H1 (cell line): ENCODE data around the gene TP53. TPM values are rescaled to one million over a fixed set of nuclear protein-coding genes. Genes with fewer than 3 reads are reported as not detected.

Experiments
- CTCF ChIA-PET: fragments of 300-600 bp; sonication (Branson Sonifier 250); formaldehyde crosslinking; loops from one replicate; lab custom pipeline; 2021; ENCODE audit not compliant: partially characterized antibody; lab: Charles Lee
- POLR2A ChIA-PET: fragments of 300-600 bp; sonication (Branson Sonifier 250); formaldehyde crosslinking; loops from one replicate; lab custom pipeline; 2021; ENCODE audit warnings: inconsistent platforms; ENCODE audit not compliant: partially characterized antibody; lab: Charles Lee
- DNase-seq, 2 experiments: peaks; one replicate each; pipeline versions ENCODE4 v3.0.0 to v3.0.0-alpha.2; 2010 to 2022; ENCODE audit warnings: low spot score in 2 of 2, low read depth in 1 of 2, mixed read lengths in 1 of 2
- FAIRE-seq: peaks from 2 replicates; lab custom pipeline; 2011; peaks lifted over from hg19 to GRCh38; lab: Jason Lieb, UNC
- H2AFZ ChIP-seq: 2 replicates; pipeline ENCODE4 v1.8.1; 2012; ENCODE audit warnings: low read length, inconsistent platforms
- H2AK5ac ChIP-seq: 2 replicates; pipeline ENCODE4 v1.6.1; 2013; ENCODE audit warnings: low read depth, low read length
- H2BK120ac ChIP-seq: replicated peaks from 2 replicates; pipeline ENCODE3; 2013; ENCODE audit warnings: low read depth, low read length, inconsistent platforms
- H2BK12ac ChIP-seq: 2 replicates; pipeline ENCODE4 v1.6.1; 2013; ENCODE audit warnings: low read depth, low read length
- H2BK15ac ChIP-seq: 2 replicates; pipeline ENCODE4 v1.6.1; 2013; ENCODE audit warnings: low read length
- H2BK20ac ChIP-seq: 2 replicates; pipeline ENCODE4 v1.6.1; 2013; ENCODE audit warnings: low read length
- H2BK5ac ChIP-seq: 2 replicates; pipeline ENCODE4 v1.6.1; 2013; ENCODE audit warnings: low read depth, low read length
- H3K14ac ChIP-seq: 2 replicates; pipeline ENCODE4 v1.6.1; 2013; ENCODE audit warnings: inconsistent platforms; ENCODE audit not compliant: insufficient read length
- H3K18ac ChIP-seq: 2 replicates; pipeline ENCODE4 v1.6.1; 2013; ENCODE audit warnings: low read length; ENCODE audit errors: extremely low read depth
- H3K23ac ChIP-seq: 2 replicates; pipeline ENCODE4 v1.6.1; 2013; ENCODE audit warnings: inconsistent platforms; ENCODE audit not compliant: insufficient read length
- H3K23me2 ChIP-seq: 2 replicates; pipeline ENCODE4 v1.6.1; 2013; ENCODE audit warnings: low read depth, low read length
- H3K27ac ChIP-seq: 2 replicates; pipeline ENCODE4 v1.6.1; 2011; ENCODE audit warnings: low read depth, low read length, inconsistent platforms
- H3K27me3 ChIP-seq, 4 experiments: replicated peaks in 1 of 4; 1 replicate in 1 of 4; 2 replicates in 3 of 4; pipeline versions ENCODE4 v1.6.1 to v1.8.1; 2011 to 2013; ENCODE audit warnings: low read length in 3 of 4, mild to moderate bottlenecking in 3 of 4, inconsistent platforms in 2 of 4, mixed read lengths in 2 of 4, moderate library complexity in 1 of 4; ENCODE audit not compliant: control insufficient read depth in 3 of 4, insufficient read depth in 3 of 4; ENCODE audit errors: extremely low read depth in 1 of 4
- H3K36me3 ChIP-seq, 4 experiments: 2 replicates each; pipeline versions ENCODE4 v1.6.1 to v1.8.1; 2011 to 2013; ENCODE audit warnings: mild to moderate bottlenecking in 4 of 4, low read length in 3 of 4, moderate library complexity in 2 of 4, control low read depth in 1 of 4, inconsistent platforms in 1 of 4; ENCODE audit not compliant: insufficient read depth in 4 of 4, control insufficient read depth in 2 of 4
- H3K4ac ChIP-seq: replicated peaks from 2 replicates; pipeline ENCODE3; 2013; ENCODE audit warnings: low read length, low read depth, mixed read lengths, inconsistent platforms; ENCODE audit not compliant: insufficient read length
- H3K4me1 ChIP-seq, 4 experiments: replicated peaks in 1 of 4; 1 replicate in 1 of 4; 2 replicates in 3 of 4; pipeline versions ENCODE4 v1.6.1 to v1.8.1; 2011 to 2013; ENCODE audit warnings: low read length in 3 of 4, inconsistent platforms in 2 of 4, mixed read lengths in 1 of 4; ENCODE audit not compliant: insufficient read depth in 4 of 4, control insufficient read depth in 3 of 4
- H3K4me2 ChIP-seq, 2 experiments: 2 replicates each; pipeline versions ENCODE4 v1.6.1 to v1.8.1; 2011 to 2013; ENCODE audit warnings: low read depth in 2 of 2, low read length in 2 of 2, control low read depth in 1 of 2, inconsistent platforms in 1 of 2, mild to moderate bottlenecking in 1 of 2; ENCODE audit not compliant: insufficient read depth in 1 of 2
- H3K4me3 ChIP-seq, 4 experiments: fragments of 200-600, 300-600 bp in 1 of 4; sonication (generic), shearing (Covaris generic), sonication (Bioruptor Twin) in 1 of 4; 2 replicates each; pipeline versions ENCODE4 v1.5.1 to v1.8.1; 2011 to 2016; ENCODE audit warnings: low read length in 4 of 4, low read depth in 3 of 4, control low read depth in 2 of 4, inconsistent platforms in 2 of 4, mild to moderate bottlenecking in 2 of 4, mixed read lengths in 1 of 4, moderate library complexity in 1 of 4; ENCODE audit not compliant: insufficient read depth in 2 of 4; ENCODE audit errors: extremely low read depth in 1 of 4
- H3K56ac ChIP-seq: replicated peaks from 2 replicates; pipeline ENCODE3; 2013; ENCODE audit warnings: low read depth, mild to moderate bottlenecking, mixed read lengths, low read length, inconsistent platforms; ENCODE audit not compliant: insufficient read length
- H3K79me1 ChIP-seq: 2 replicates; pipeline ENCODE4 v1.6.1; 2013; ENCODE audit warnings: low read depth, low read length, control low read depth
- H3K79me2 ChIP-seq, 2 experiments: 2 replicates each; pipeline versions ENCODE4 v1.6.1 to v1.8.1; 2012 to 2013; ENCODE audit warnings: low read length in 2 of 2, mild to moderate bottlenecking in 2 of 2, inconsistent platforms in 1 of 2; ENCODE audit not compliant: insufficient read depth in 2 of 2, control insufficient read depth in 1 of 2
- H3K9ac ChIP-seq, 4 experiments: replicated peaks in 1 of 4; 1 replicate in 1 of 4; 2 replicates in 3 of 4; pipeline versions ENCODE4 v1.6.1 to v1.8.1; 2011 to 2013; ENCODE audit warnings: low read depth in 3 of 4, low read length in 3 of 4, control low read depth in 2 of 4, mild to moderate bottlenecking in 2 of 4, moderate library complexity in 2 of 4, inconsistent platforms in 1 of 4; ENCODE audit errors: extremely low read depth in 1 of 4
- H3K9me3 ChIP-seq, 2 experiments: 2 replicates each; pipeline versions ENCODE4 v1.6.1 to v1.8.1; 2012 to 2013; ENCODE audit warnings: mild to moderate bottlenecking in 2 of 2, moderate library complexity in 2 of 2, control low read depth in 1 of 2, inconsistent platforms in 1 of 2, low read depth in 1 of 2, low read length in 1 of 2, mixed read lengths in 1 of 2; ENCODE audit not compliant: insufficient read depth in 2 of 2
- H4K20me1 ChIP-seq, 2 experiments: replicated peaks in 1 of 2; 2 replicates each; pipeline versions ENCODE3 to v1.8.1; 2011 to 2013; ENCODE audit warnings: inconsistent platforms in 2 of 2, low read length in 2 of 2, mild to moderate bottlenecking in 1 of 2; ENCODE audit not compliant: insufficient read depth in 2 of 2, control insufficient read depth in 1 of 2
- H4K5ac ChIP-seq: 2 replicates; pipeline ENCODE4 v1.6.1; 2013; ENCODE audit warnings: low read length, low read depth, mixed read lengths, inconsistent platforms; ENCODE audit not compliant: insufficient read length
- H4K8ac ChIP-seq: 2 replicates; pipeline ENCODE4 v1.8.0; 2013; ENCODE audit warnings: mild to moderate bottlenecking, moderate library complexity, low read length, inconsistent platforms; ENCODE audit not compliant: insufficient read depth; ENCODE audit errors: extremely low read depth
- H4K91ac ChIP-seq: replicated peaks from 2 replicates; pipeline ENCODE3; 2013; ENCODE audit warnings: low read length, mixed read lengths, inconsistent platforms; ENCODE audit not compliant: insufficient read length
- CBX5 ChIP-seq: fragments of 300-800, 300-1000 bp; sonication (generic); IDR thresholded peaks from 2 replicates; pipeline ENCODE4 v1.7.1; 2016; ENCODE audit warnings: antibody characterized with exemption, low read length, low read depth
- CHD1 ChIP-seq: IDR thresholded peaks from 2 replicates; pipeline ENCODE4 v1.6.1; 2012; ENCODE audit warnings: low read depth, low read length, improper control_type of control experiment
- CTBP2 ChIP-seq: IDR thresholded peaks from 2 replicates; pipeline ENCODE4 v1.7.0; 2011; ENCODE audit warnings: borderline replicate concordance, mild to moderate bottlenecking, moderate library complexity, mixed read lengths, low read length; ENCODE audit not compliant: insufficient read depth, insufficient read length
- EZH2 ChIP-seq: fragments of 200-600 bp; sonication (generic); IDR thresholded peaks from 2 replicates; pipeline ENCODE4 v1.7.1; 2012; ENCODE audit warnings: low read depth, mild to moderate bottlenecking, moderate library complexity, low read length, inconsistent platforms; ENCODE audit not compliant: severe bottlenecking
- HDAC6 ChIP-seq: IDR thresholded peaks from one replicate; pipeline ENCODE4 v1.7.1; 2012; ENCODE audit warnings: low read depth, mild to moderate bottlenecking, inconsistent platforms, low read length, moderate library complexity
- KDM5A ChIP-seq: fragments of 200-600 bp; IDR thresholded peaks from 2 replicates; pipeline ENCODE4 v1.7.1; 2012; ENCODE audit warnings: mild to moderate bottlenecking, low read length, inconsistent platforms, mixed read lengths
- RBBP5 ChIP-seq: IDR thresholded peaks from 2 replicates; pipeline ENCODE4 v1.7.1; 2012; ENCODE audit warnings: low read depth, mild to moderate bottlenecking, inconsistent platforms, low read length, moderate library complexity, borderline replicate concordance
- RFX5 ChIP-seq: IDR thresholded peaks from 2 replicates; pipeline ENCODE4 v1.6.1; 2011; ENCODE audit warnings: low read depth, low read length, improper control_type of control experiment, borderline replicate concordance
- SP1 ChIP-seq: IDR thresholded peaks from 2 replicates; pipeline ENCODE4 v1.6.1; 2011; ENCODE audit warnings: low read depth, low read length
- SRF ChIP-seq: IDR thresholded peaks from 2 replicates; pipeline ENCODE4 v1.6.1; 2011; ENCODE audit warnings: mild to moderate bottlenecking, low read depth, low read length, moderate library complexity
- TBP ChIP-seq: IDR thresholded peaks from 2 replicates; pipeline ENCODE4 v1.6.1; 2011; ENCODE audit warnings: low read depth, low read length, improper control_type of control experiment
- WGBS, 2 experiments: shearing (Covaris generic) in 1 of 2; methylation state at CpG; one replicate each; pipeline versions ENCODE4 v1.1.6 to v1.1.7; 2013 to 2015; ENCODE audit warnings: low lambda C conversion rate in 2 of 2, mixed read lengths in 2 of 2, inconsistent platforms in 1 of 2, low coverage in 1 of 2, missing lambda C conversion rate in 1 of 2; ENCODE audit not compliant: insufficient replicate concordance in 2 of 2, insufficient coverage in 1 of 2, insufficient read length in 1 of 2; ENCODE audit errors: extremely low coverage in 1 of 2, missing lambda C conversion rate in 1 of 2; 5-methylcytosine and 5-hydroxymethylcytosine counted together
- polyA plus RNA-seq, 7 experiments: library from polyadenylated mRNA; depleted of rRNA in 3 of 7; stranded (reverse) in 5 of 7; unstranded in 2 of 7; fragments of >200 nt in 5 of 7; fragments of 200-250 nt in 2 of 7; gene quantifications; 1 replicate in 5 of 7; 2 replicates in 1 of 7; 4 replicates in 1 of 7; pipeline versions ENCODE4 v1.2.1 to v1.2.3, GENCODE V29; 2011 to 2013; ENCODE audit warnings: missing spikeins in 2 of 7, mixed read lengths in 2 of 7
- total RNA-seq: library from RNA; stranded (reverse); fragmentation: NEBNext Ultra II Directional; extraction: Animal tissue kit (Norgen Biotek cat#: 25700); gene quantifications from 2 replicates; pipeline ENCODE4 v1.2.1, GENCODE V29; 2021

TP53 gene
- total and polyA plus RNA-seq, 2 of the 8 experiments (the other 6 are each of a cell fraction or from before 2014, with no cell fraction given), result 143 to 198 TPM

DNA sequence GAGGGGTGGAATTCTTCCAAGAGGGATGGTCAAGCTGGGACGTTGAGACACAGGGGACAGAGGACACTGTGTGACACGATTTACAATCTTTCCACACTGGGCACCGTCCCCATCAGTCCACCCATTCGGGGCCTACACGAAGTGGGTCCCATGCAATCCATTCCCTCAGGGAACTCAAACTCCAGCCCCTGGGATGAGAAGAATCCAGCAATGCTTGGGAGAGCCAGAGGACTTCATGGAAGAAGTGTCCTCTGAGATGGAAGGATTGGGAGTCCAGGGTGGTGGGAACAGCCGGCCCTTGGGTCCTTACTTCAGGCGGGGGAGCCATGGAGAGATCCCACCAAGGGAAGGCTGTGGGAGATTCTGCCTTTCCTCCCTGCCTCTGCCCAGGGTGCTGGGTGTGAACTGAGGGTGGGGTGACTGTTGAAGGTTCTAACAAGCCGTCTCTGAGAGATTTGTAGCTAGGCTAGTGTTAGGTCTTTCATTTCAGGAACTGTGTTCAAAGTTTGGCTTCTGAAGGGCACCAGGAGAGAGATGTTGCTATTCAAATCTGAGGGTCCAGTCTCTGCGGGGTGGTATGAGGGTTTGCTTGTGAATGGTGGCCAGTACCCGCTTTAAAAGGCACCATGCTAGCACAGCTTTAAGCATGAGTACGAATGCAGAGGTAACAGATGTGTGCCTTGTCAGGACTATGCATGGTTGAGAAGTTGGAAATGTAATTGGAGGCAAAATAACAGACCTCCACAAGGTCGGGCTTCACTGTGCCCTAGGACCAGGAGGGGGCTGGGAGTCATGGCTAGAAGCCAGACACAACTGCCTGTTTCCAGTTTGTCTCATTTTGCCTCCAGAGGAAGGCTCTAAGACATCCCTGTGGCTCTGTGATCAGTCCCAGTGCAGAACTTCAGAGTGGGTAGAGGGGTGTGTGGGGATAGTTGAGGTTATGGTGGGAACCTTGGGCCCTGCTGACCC is 34.6 kb downstream of the TP53 start:
- peaks cover 0 to 13% (median 4%) of the 10 kb centered on the region in 4 experiments; a peak in 4 of 7 replicates for H3K27me3 ChIP-seq
- 0 out of 2 replicates have a peak overlapping the region, but pooled peaks have one; percentile 82 for H2AK5ac ChIP-seq
- no peak overlapping the region for H3K23ac ChIP-seq
- H2BK5ac ChIP-seq, result no peak overlapping the region
- H3K27ac ChIP-seq, result no peak overlapping the region
- H2BK12ac ChIP-seq, result peak overlapping the region; percentile 39; the same call in 1 of the 2 replicates
- H3K36me3 ChIP-seq, result no peaks in the 10 kb centered on the region; a peak in 2 of 8 replicates
- H4K5ac ChIP-seq, result no peak overlapping the region
- H2BK20ac ChIP-seq, result no peak overlapping the region
- H4K91ac ChIP-seq, result no peak overlapping the region
- DNase-seq (no peak), FAIRE-seq (no peak)
- H3K23me2 ChIP-seq, result peaks cover 20% of the 10 kb centered on the region
- H3K4ac ChIP-seq, result no peak overlapping the region
- peak overlapping the region; percentile 66; the same call in 1 of the 2 replicates for H2BK15ac ChIP-seq
- no peak overlapping the region for H3K18ac ChIP-seq
- no peaks in the 10 kb centered on the region for H3K79me2 ChIP-seq
- CTCF ChIA-PET, result interaction anchor here (0.6 to 18.2 kb wide), 12 partner anchors 11 to 92 kb away, joined by 3 to 211 read pairs (median 5); partner anchors contain the start of genes SAT2, SHBG, TP53 and WRAP53
- no peak overlapping the region for H3K14ac ChIP-seq
- H3K9me3 ChIP-seq, result no peaks in the 10 kb centered on the region
- H3K56ac ChIP-seq, result no peak overlapping the region
- H3K4me2 ChIP-seq, result peak overlapping the region; percentile 91 to 99
- peaks cover 0 to 2% of the 10 kb centered on the region in 2 experiments for H4K20me1 ChIP-seq
- H4K8ac ChIP-seq, result no peak overlapping the region
- no peaks in the 10 kb centered on the region for H3K79me1 ChIP-seq
- peaks cover 5 to 19% (median 12%) of the 10 kb centered on the region in 4 experiments for H3K4me1 ChIP-seq
- H2AFZ ChIP-seq, result no peak overlapping the region
- H2BK120ac ChIP-seq, result no peak overlapping the region
- no peak overlapping the region for H3K9ac ChIP-seq
- H3K4me3 ChIP-seq, result peak overlapping the region in 2 of 4 experiments; percentile 43 to 87; a peak in 2 of 8 replicates
- 82% methylated on average over 11 of the region's 12 CpGs; no CpG with 5 or more reads in 1 of the 2 experiments for WGBS, 2 experiments
- POLR2A ChIA-PET, result interaction anchor here (0.5 to 79.4 kb wide), 6 partner anchors 13 to 527 kb away, joined by 3 to 2272 read pairs (median 10); partner anchors contain the start of genes ATP1B2, FXR2, SAT2 and SHBG
- TF ChIP-seq KDM5A (no peak), CHD1 (no peak), CBX5 (no peak), HDAC6 (no peak), SP1 (no peak), CTBP2 (no peak), RBBP5 (no peak), RFX5 (no peak), EZH2 (no peak), TBP (no peak), SRF (no peak)
